HCT116 (cell line): ENCODE data around the gene SGSM2. TPM values are rescaled to one million over a fixed set of nuclear protein-coding genes. Genes with fewer than 3 reads are reported as not detected.

Experiments used
- ATAC-seq: fragments of 200-7000 bp; cut with Tn5 transposase; 2 replicates; pipeline ENCODE4 v1.9.1; 2020; ENCODE audit warnings: mild to moderate bottlenecking, moderate library complexity
- BruUV-seq: library from RNA; stranded (reverse); fragments of 400-500 nt; replicated peaks from 2 replicates; lab custom pipeline; 2021; lab: Mats Ljungman, UMichigan
- CTCF ChIA-PET: fragments of 300-600 bp; sonication (Branson Sonifier 250); formaldehyde crosslinking; loops from one replicate; lab custom pipeline; 2021; ENCODE audit warnings: antibody characterized with exemption; lab: Charles Lee
- POLR2A ChIA-PET: fragments of 300-600, 350-600 bp; sonication (Branson Sonifier 250); formaldehyde crosslinking; loops from one replicate; lab custom pipeline; 2021; ENCODE audit warnings: antibody characterized with exemption; lab: Charles Lee
- RAD21 ChIA-PET, 2 experiments: fragments of 300-600 bp; sonication (Branson Sonifier 250); formaldehyde crosslinking; loops; one replicate each; lab custom pipeline; 2023; ENCODE audit warnings: low total read pairs in 2 of 2; ENCODE audit not compliant: uncharacterized antibody in 2 of 2, unreplicated experiment in 2 of 2, low non-redundant PET in 1 of 2; lab: Charles Lee
- DNase-seq: peaks from one replicate; pipeline ENCODE4 v3.0.0-alpha.2; 2010; ENCODE audit warnings: low read depth, low spot score
- H2AFZ ChIP-seq: fragments of 200-600 bp; shearing (Covaris generic), sonication (generic); 2 replicates; pipeline ENCODE4 v1.6.1; 2017; ENCODE audit warnings: low read depth, mixed run types, mixed read lengths, antibody characterized with exemption, low read length; ENCODE audit not compliant: poor library complexity, severe bottlenecking
- H3K27ac ChIP-seq: 2 replicates; pipeline ENCODE4 v1.5.1; 2012; ENCODE audit warnings: low read depth, low read length
- H3K27me3 ChIP-seq: fragments of 200-600 bp; sonication (generic); 2 replicates; pipeline ENCODE4 v1.6.1; 2016; ENCODE audit warnings: mixed run types, low read length, mixed read lengths; ENCODE audit not compliant: insufficient read depth
- H3K36me3 ChIP-seq, 2 experiments: fragments of 200-500 bp in 1 of 2; fragments of 200-600 bp in 1 of 2; sonication (Bioruptor generic) in 1 of 2; sonication (generic) in 1 of 2; 2 replicates each; pipeline versions ENCODE4 v1.5.1 to v1.6.1; 2014 to 2016; ENCODE audit warnings: low read length in 2 of 2, inconsistent platforms in 1 of 2, mixed read lengths in 1 of 2, mixed run types in 1 of 2; ENCODE audit not compliant: insufficient read depth in 2 of 2, control insufficient read depth in 1 of 2
- H3K4me1 ChIP-seq, 2 experiments: fragments of 200-600 bp in 1 of 2; sonication (generic) in 1 of 2; 2 replicates each; pipeline versions ENCODE4 v1.5.1 to v1.6.1; 2012 to 2017; ENCODE audit warnings: low read length in 2 of 2, inconsistent platforms in 1 of 2, mild to moderate bottlenecking in 1 of 2, mixed read lengths in 1 of 2, mixed run types in 1 of 2, moderate library complexity in 1 of 2; ENCODE audit not compliant: insufficient read depth in 2 of 2, control insufficient read depth in 1 of 2
- H3K4me2 ChIP-seq: fragments of 200-600 bp; sonication (generic); 2 replicates; pipeline ENCODE4 v1.6.1; 2017; ENCODE audit warnings: mixed run types, low read length, mixed read lengths
- H3K4me3 ChIP-seq, 2 experiments: fragments of 200-600 bp in 1 of 2; sonication (generic) in 1 of 2; replicated peaks in 1 of 2; 2 replicates each; pipeline ENCODE4 v1.5.1; 2011 to 2016; ENCODE audit warnings: low read length in 2 of 2, control low read depth in 1 of 2, low read depth in 1 of 2, mild to moderate bottlenecking in 1 of 2, mixed read lengths in 1 of 2, mixed run types in 1 of 2
- H3K79me2 ChIP-seq: fragments of 200-600 bp; sonication (generic); 2 replicates; pipeline ENCODE4 v1.6.1; 2017; ENCODE audit warnings: mild to moderate bottlenecking, mixed run types, low read length, moderate library complexity, mixed read lengths; ENCODE audit not compliant: insufficient read depth
- H3K9ac ChIP-seq: fragments of 200-600 bp; sonication (generic); 2 replicates; pipeline ENCODE4 v1.6.1; 2016; ENCODE audit warnings: low read length, mixed read lengths
- H3K9me2 ChIP-seq: fragments of 200-600 bp; sonication (generic), shearing (Covaris generic); 2 replicates; pipeline ENCODE4 v1.6.1; 2017; ENCODE audit warnings: mixed run types, mild to moderate bottlenecking, moderate library complexity; ENCODE audit not compliant: insufficient read depth
- H3K9me3 ChIP-seq, 2 experiments: fragments of 200-500 bp in 1 of 2; fragments of 200-600 bp in 1 of 2; sonication (Bioruptor generic) in 1 of 2; sonication (generic) in 1 of 2; 2 replicates each; pipeline ENCODE4 v1.6.1; 2014 to 2017; ENCODE audit warnings: low read length in 2 of 2, mixed read lengths in 2 of 2, inconsistent platforms in 1 of 2, low read depth in 1 of 2, mild to moderate bottlenecking in 1 of 2, mixed run types in 1 of 2, moderate library complexity in 1 of 2; ENCODE audit not compliant: control insufficient read depth in 1 of 2, insufficient read depth in 1 of 2
- H4K20me1 ChIP-seq: fragments of 200-600 bp; sonication (generic), shearing (Covaris generic); 2 replicates; pipeline ENCODE4 v1.6.1; 2017; ENCODE audit warnings: mixed run types, mild to moderate bottlenecking, moderate library complexity; ENCODE audit not compliant: insufficient read depth
- CBX3 ChIP-seq: IDR thresholded peaks from 2 replicates; pipeline ENCODE4 v1.6.1; 2012; ENCODE audit warnings: low read depth
- CEBPB ChIP-seq: IDR thresholded peaks from 2 replicates; pipeline ENCODE4 v1.6.1; 2012; ENCODE audit warnings: low read depth
- CTCF ChIP-seq, 3 experiments: fragments of 200-600 bp in 1 of 3; sonication (generic) in 1 of 3; IDR thresholded peaks in 2 of 3; conservative IDR thresholded peaks in 1 of 3; 2 replicates each; pipeline ENCODE4 v1.5.1; 2012 to 2017; ENCODE audit warnings: low read depth in 2 of 3, low read length in 2 of 3, antibody characterized with exemption in 1 of 3, borderline replicate concordance in 1 of 3, control low read depth in 1 of 3, mild to moderate bottlenecking in 1 of 3, mixed read lengths in 1 of 3, mixed run types in 1 of 3, moderate library complexity in 1 of 3; ENCODE audit not compliant: insufficient read depth in 1 of 3
- EGR1 ChIP-seq: IDR thresholded peaks from 2 replicates; pipeline ENCODE4 v1.6.1; 2012; ENCODE audit warnings: low read depth
- ELF1 ChIP-seq: IDR thresholded peaks from 2 replicates; pipeline ENCODE4 v1.6.1; 2012; ENCODE audit warnings: low read depth, borderline replicate concordance
- EZH2 ChIP-seq: fragments of 200-600 bp; sonication (generic); IDR thresholded peaks from 2 replicates; pipeline ENCODE4 v1.6.1; 2017; ENCODE audit warnings: antibody characterized with exemption, mixed run types
- JUND ChIP-seq: IDR thresholded peaks from 2 replicates; pipeline ENCODE4 v1.6.1; 2012
- POLR2AphosphoS5 ChIP-seq: IDR thresholded peaks from 2 replicates; pipeline ENCODE4 v1.6.1; 2011; ENCODE audit warnings: mild to moderate bottlenecking, low read depth, low read length, moderate library complexity
- RAD21 ChIP-seq: IDR thresholded peaks from 2 replicates; pipeline ENCODE4 v1.6.1; 2012; ENCODE audit warnings: low read depth, mild to moderate bottlenecking
- SIN3A ChIP-seq: IDR thresholded peaks from 2 replicates; pipeline ENCODE4 v1.6.1; 2012; ENCODE audit warnings: low read depth
- SP1 ChIP-seq: IDR thresholded peaks from 2 replicates; pipeline ENCODE4 v1.6.1; 2012; ENCODE audit warnings: low read depth
- TCF7L2 ChIP-seq: IDR thresholded peaks from 2 replicates; pipeline ENCODE4 v1.7.0; 2011; ENCODE audit warnings: borderline replicate concordance, inconsistent platforms; ENCODE audit not compliant: insufficient read depth, insufficient read length; ENCODE audit errors: extremely low read depth
- intact Hi-C: fragments of 100-400 bp; cut with micrococcal nuclease; formaldehyde crosslinking; loops from 2 replicates; pipeline ENCODE4 v1.10.0; 2022
- total RNA-seq: library from RNA; stranded (reverse); gene quantifications from one replicate; pipeline ENCODE4 v1.2.1, GENCODE V29; 2021; ENCODE audit not compliant: unreplicated experiment

SGSM2 gene
- total RNA-seq, 1 experiment from 2014 or later: 68.1 TPM

GRCh38 chr17:2351269-2351668, 14.0 kb downstream of the SGSM2 start:
- H3K9ac ChIP-seq: no peak overlapping the region
- CTCF ChIA-PET: no interaction called here
- TF ChIP-seq RAD21 (no peak), TCF7L2 (no peak)
- TF ChIP-seq, all 23 proteins: peak for 0
- BruUV-seq: no TSS peak
- Histone ChIP-seq H3K27me3 (no peaks in the 10 kb centered on the region), H2AFZ (no peak overlapping the region), H3K27ac (no peak overlapping the region), H3K4me1 (peaks cover 27 to 28% of the 10 kb centered on the region in 2 experiments), H4K20me1 (no peaks in the 10 kb centered on the region), H3K36me3 (no peaks in the 10 kb centered on the region; a peak in 1 of 4 replicates), H3K4me2 (no peak overlapping the region), H3K9me3 (no peaks in the 10 kb centered on the region), H3K4me3 (no peak overlapping the region), H3K9me2 (no peaks in the 10 kb centered on the region), H3K79me2 (no peaks in the 10 kb centered on the region)
- POLR2A ChIA-PET: interaction anchor here (1.2 kb wide), 1 partner anchor 8 kb away, joined by 5 read pairs; no protein-coding TSS in a partner anchor
- intact Hi-C loops: no loop called here
- no peak for ATAC-seq
- RAD21 ChIA-PET: no interaction called here
- DNase-seq: no peak

DNA sequence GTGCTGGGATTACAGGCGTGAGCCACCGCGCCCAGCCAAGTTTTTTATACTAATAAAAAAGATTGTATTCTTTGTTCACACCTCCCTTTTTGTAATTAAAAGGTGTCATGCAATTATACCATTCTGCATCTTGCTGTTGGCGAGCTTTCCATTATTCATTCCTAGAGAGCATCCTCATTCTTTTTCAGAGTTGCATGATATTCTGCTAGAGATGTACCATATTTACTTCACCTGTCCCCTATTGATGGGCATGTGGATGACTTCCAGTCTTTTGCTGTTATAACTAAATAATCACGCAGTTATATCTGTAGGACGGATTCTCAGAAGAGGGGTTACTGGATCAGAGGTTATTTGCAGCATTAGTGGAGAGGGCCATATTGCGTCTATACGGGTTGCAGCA, 17.0 kb downstream of the SGSM2 start:
- H4K20me1 ChIP-seq: no peaks in the 10 kb centered on the region
- TF ChIP-seq EZH2 (no peak), ELF1 (no peak), CTCF (IDR thresholded peaks at IDR 0.05 in 2 of 3, conservative IDR thresholded peaks at IDR 0.05 in 1 of 3; ENCODE audit: borderline replicate concordance in 1 of 3, insufficient read depth in 1 of 3, low read depth in 2 of 3, low read length in 2 of 3) (no peak), POLR2AphosphoS5 (no peak), SP1 (no peak), JUND (no peak), TCF7L2 (no peak), CEBPB (no peak), SIN3A (no peak), CBX3 (no peak), EGR1 (no peak)
- TF ChIP-seq, all 23 proteins: peak for 0

More for the DNA sequence above, 17.0 kb downstream of the SGSM2 start:
- DNase-seq: no peak
- Histone ChIP-seq H3K9ac (no peak overlapping the region), H3K4me1 (peaks cover 23 to 34% of the 10 kb centered on the region in 2 experiments), H3K4me3 (no peak overlapping the region), H3K9me2 (no peaks in the 10 kb centered on the region), H2AFZ (no peak overlapping the region), H3K27me3 (no peaks in the 10 kb centered on the region), H3K9me3 (no peaks in the 10 kb centered on the region), H3K27ac (no peak overlapping the region), H3K4me2 (no peak overlapping the region), H3K79me2 (no peaks in the 10 kb centered on the region), H3K36me3 (no peaks in the 10 kb centered on the region)
- POLR2A ChIA-PET: no interaction called here
- no TSS peak for BruUV-seq
- CTCF ChIA-PET: interaction anchor here (0.7 to 1.8 kb wide), 4 partner anchors 9 to 28 kb away, joined by 3 to 4 read pairs (median 4); partner anchors contain the start of gene TSR1
- RAD21 ChIA-PET: no interaction called here
- intact Hi-C loops: no loop called here
- no peak for ATAC-seq
